KOPT-K1 (cell line): ENCODE measurements around the gene TFR2.

Source experiments
- H3K27ac ChIP-seq: fragments of 200-600 bp; sonication (generic); 2 replicates; pipeline ENCODE4 v1.5.1; 2016; ENCODE audit warnings: antibody characterized with exemption, mild to moderate bottlenecking, low read depth, low read length; ENCODE audit not compliant: poor library complexity, severe bottlenecking
- H3K36me3 ChIP-seq: fragments of 200-600 bp; sonication (generic); 2 replicates; pipeline ENCODE4 v1.5.1; 2017; ENCODE audit warnings: antibody characterized with exemption, mild to moderate bottlenecking, low read length, moderate library complexity; ENCODE audit not compliant: insufficient read depth
- H3K9me3 ChIP-seq: fragments of 200-600 bp; sonication (generic); 2 replicates; pipeline ENCODE4 v1.5.1; 2017; ENCODE audit warnings: antibody characterized with exemption, low read length, mild to moderate bottlenecking; ENCODE audit not compliant: insufficient read depth, poor library complexity, severe bottlenecking

Gene TFR2

GRCh38 chr7:100614308-100614861 is 27.0 kb downstream of the TFR2 start:
- H3K36me3 ChIP-seq = no peaks in the 10 kb centered on the region
- no peaks in the 10 kb centered on the region for H3K9me3 ChIP-seq
- H3K27ac ChIP-seq = no peak overlapping the region

GRCh38 chr7:100613412-100614175 is 27.8 kb downstream of the TFR2 start:
- H3K9me3 ChIP-seq = no peaks in the 10 kb centered on the region
- no peak overlapping the region for H3K27ac ChIP-seq

DNA sequence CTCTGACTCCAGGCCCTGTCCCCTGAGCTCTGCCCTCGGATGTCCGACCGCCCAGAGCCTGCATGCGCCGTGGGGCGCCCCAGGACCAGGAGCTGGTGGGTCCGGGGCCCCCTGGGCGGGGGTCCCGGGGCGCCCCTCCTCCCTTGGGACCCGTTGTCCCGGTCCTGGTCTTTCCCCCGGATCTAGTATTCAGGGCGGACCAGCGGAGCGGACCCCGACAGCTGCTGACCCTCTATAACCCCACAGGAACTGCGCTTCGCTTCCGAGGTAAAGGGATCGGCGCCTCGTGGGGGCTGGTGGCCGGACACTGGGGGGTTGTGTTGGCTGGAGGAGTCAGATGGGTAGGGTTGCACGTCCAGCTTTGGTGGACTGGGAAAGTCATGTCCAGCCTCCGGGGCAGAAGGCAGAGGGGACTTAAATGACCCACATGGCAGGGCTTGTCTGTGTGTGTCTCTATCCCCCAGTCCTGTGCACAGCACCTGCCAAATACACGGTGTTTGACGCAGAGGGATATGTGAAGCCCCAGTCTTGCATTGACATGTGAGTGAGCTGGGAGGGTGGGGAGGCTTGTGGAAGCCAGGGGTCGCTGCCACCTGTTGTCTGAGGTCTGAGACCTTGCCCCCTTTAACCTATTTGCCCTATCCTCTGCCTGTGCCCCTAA is 28.5 kb downstream of the TFR2 start:
- Histone ChIP-seq H3K9me3 (no peaks in the 10 kb centered on the region), H3K36me3 (no peaks in the 10 kb centered on the region), H3K27ac (peak overlapping the region; percentile 90)

More at GRCh38 chr7:100613412-100614175, 27.8 kb downstream of the TFR2 start:
- H3K36me3 ChIP-seq = no peaks in the 10 kb centered on the region

GRCh38 chr7:100611983-100612729 is 29.2 kb downstream of the TFR2 start, which contains the start of gene MOSPD3:
MOSPD3 (plus strand) TSS chr7:100612540; CDS start chr7:100612792, 252 bp downstream.
- H3K9me3 ChIP-seq = no peaks in the 10 kb centered on the region
- H3K27ac ChIP-seq = peak within 1 kb of the TSS; percentile 90
- H3K36me3 ChIP-seq = no peaks in the 10 kb centered on the region

- Histone ChIP-seq H3K27ac (no peak overlapping the region), H3K36me3 (no peaks in the 10 kb centered on the region), H3K9me3 (no peaks in the 10 kb centered on the region)
Observed at GRCh38 chr7:100609958-100610357, 31.4 kb downstream of the TFR2 start.

DNA sequence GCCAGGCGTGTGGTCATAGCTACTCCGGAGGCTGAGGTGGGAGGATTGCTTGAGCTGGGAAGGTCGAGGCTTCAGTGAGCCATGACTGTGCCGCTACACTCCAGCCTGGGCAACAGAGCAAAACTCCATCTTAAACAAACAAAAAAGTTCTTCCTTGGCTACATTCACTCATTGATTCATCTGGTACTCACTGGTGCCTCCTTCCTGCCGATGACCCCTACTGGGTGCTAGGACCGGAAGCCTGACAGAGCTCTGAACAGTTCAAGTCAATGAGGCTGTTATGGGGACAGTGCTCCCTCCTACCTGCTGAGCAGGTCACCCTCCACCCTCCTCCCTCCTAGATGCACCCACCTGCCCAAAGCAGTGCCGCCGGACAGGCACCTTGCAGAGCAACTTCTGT is 34.2 kb downstream of the TFR2 start:
- no peaks in the 10 kb centered on the region for H3K9me3 ChIP-seq
- no peak overlapping the region for H3K27ac ChIP-seq

GRCh38 chr7:100606313-100606712 is 35.0 kb downstream of the TFR2 start:
- H3K36me3 ChIP-seq = no peaks in the 10 kb centered on the region
- H3K9me3 ChIP-seq = no peaks in the 10 kb centered on the region
- H3K27ac ChIP-seq = no peak overlapping the region

More for the DNA sequence above, 34.2 kb downstream of the TFR2 start:
- no peaks in the 10 kb centered on the region for H3K36me3 ChIP-seq

DNA sequence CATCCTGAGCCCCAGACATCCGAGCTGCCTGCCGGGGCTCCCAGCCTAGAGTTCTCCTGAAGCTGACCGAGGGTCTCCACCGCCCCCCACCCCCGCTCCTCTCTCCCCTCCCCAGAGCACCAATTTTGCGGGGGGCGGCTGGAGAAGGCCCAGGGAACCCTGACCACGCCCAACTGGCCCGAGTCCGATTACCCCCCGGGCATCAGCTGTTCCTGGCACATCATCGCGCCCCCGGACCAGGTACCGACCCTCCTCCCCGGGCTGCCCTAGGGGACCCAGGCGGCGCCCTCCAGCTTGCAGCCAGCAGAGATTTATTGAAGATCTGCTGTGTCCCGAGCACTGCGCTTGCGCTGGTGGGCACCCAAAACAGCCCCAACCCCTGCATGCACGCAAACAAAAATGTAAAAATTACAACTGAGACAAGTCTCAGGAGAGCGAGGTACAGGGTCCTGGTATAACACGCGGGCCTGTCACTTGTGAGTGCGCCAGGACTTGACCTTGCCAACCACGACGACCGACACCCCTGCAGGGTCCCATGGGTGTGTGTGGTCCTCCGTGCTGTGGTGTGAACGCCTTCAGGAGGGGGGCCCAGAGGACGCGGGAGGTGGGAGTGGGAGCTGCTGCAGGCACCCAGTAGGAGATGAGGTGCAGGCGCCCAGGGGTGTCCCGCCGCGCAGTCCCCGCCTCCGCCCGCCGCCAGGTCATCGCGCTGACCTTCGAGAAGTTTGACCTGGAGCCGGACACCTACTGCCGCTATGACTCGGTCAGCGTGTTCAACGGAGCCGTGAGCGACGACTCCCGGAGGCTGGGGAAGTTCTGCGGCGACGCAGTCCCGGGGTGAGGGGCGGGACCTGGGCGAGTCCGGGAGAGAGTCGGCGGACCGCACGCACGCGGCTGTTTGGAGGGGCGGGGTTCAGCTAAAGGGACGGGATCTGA is 36.1 kb downstream of the TFR2 start:
- no peak overlapping the region for H3K27ac ChIP-seq
- H3K9me3 ChIP-seq = no peaks in the 10 kb centered on the region
- no peaks in the 10 kb centered on the region for H3K36me3 ChIP-seq

- Histone ChIP-seq H3K9me3 (no peaks in the 10 kb centered on the region), H3K36me3 (no peaks in the 10 kb centered on the region), H3K27ac (no peak overlapping the region)
Observed at GRCh38 chr7:100604028-100604975, 37.0 kb downstream of the TFR2 start.

GRCh38 chr7:100603726-100604027 is 37.7 kb downstream of the TFR2 start:
- Histone ChIP-seq H3K9me3 (no peaks in the 10 kb centered on the region), H3K27ac (no peak overlapping the region), H3K36me3 (no peaks in the 10 kb centered on the region)

- no peaks in the 10 kb centered on the region for H3K36me3 ChIP-seq
- H3K27ac ChIP-seq = no peak overlapping the region
- no peaks in the 10 kb centered on the region for H3K9me3 ChIP-seq
Observed at GRCh38 chr7:100602889-100603725, 38.2 kb downstream of the TFR2 start.

- Histone ChIP-seq H3K27ac (no peak overlapping the region), H3K36me3 (no peaks in the 10 kb centered on the region), H3K9me3 (no peaks in the 10 kb centered on the region)
Observed at GRCh38 chr7:100600730-100601038, 40.7 kb downstream of the TFR2 start.
